Choroid plexus epithelial cell (primary cell): ENCODE data around the gene KRTAP10-12.
A peak's percentile ranks its signal among the peaks of the same experiment; 100 is the strongest.

ENCODE experiments used
- DNase-seq: peaks from one replicate; pipeline ENCODE4 v3.0.0-alpha.2; 2010; ENCODE audit warnings: low read depth
- H3K4me3 ChIP-seq: 2 replicates; pipeline ENCODE4 v1.5.1; 2011; ENCODE audit warnings: low read depth, mild to moderate bottlenecking, control low read depth, low read length, moderate library complexity
- TF ChIP-seq, protein P1 (sequence below): conservative IDR thresholded peaks from 2 replicates; pipeline ENCODE4 v1.5.1; 2011; ENCODE audit warnings: low read depth, mild to moderate bottlenecking, control low read depth, inconsistent platforms, low read length, moderate library complexity

KRTAP10-12 gene

DNA sequence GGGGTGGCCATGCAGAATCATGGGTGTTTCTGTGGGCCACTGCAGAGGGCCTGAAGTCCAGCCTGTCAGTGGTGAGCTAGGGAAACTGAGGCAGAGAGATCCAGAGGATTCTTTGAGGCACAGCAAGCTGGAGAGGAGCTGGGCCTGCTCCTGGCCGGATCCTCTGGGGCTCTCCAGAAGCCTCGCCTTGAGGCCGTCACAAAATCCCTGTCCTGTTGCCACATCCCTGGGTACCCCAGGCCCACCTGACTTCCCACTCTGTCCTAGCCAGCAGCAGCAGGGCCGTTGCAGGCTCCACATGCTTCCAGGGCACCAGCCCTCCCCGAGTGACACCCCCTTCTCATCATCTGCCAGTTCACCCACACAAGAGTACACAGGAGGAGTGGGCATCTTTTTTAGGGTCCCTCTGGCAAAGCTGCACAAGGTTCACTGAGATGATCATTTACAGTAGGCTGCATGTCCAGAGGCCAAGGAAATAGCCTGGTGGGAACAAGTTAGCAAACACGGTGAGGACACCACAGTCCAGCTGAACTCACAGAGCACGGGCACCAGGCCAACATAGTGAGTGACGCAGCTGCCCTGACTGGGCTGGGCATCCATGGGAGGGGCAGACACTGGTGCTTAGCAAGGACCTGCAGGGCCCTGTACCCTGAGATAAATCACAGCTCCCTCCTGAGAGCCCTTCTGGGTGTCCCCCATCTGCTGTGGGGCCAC is 39.5 kb downstream of the KRTAP10-12 start:
- TF ChIP-seq, protein P1, sequence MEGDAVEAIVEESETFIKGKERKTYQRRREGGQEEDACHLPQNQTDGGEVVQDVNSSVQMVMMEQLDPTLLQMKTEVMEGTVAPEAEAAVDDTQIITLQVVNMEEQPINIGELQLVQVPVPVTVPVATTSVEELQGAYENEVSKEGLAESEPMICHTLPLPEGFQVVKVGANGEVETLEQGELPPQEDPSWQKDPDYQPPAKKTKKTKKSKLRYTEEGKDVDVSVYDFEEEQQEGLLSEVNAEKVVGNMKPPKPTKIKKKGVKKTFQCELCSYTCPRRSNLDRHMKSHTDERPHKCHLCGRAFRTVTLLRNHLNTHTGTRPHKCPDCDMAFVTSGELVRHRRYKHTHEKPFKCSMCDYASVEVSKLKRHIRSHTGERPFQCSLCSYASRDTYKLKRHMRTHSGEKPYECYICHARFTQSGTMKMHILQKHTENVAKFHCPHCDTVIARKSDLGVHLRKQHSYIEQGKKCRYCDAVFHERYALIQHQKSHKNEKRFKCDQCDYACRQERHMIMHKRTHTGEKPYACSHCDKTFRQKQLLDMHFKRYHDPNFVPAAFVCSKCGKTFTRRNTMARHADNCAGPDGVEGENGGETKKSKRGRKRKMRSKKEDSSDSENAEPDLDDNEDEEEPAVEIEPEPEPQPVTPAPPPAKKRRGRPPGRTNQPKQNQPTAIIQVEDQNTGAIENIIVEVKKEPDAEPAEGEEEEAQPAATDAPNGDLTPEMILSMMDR = no peak
- no peak for DNase-seq
- no peak overlapping the region for H3K4me3 ChIP-seq

DNA sequence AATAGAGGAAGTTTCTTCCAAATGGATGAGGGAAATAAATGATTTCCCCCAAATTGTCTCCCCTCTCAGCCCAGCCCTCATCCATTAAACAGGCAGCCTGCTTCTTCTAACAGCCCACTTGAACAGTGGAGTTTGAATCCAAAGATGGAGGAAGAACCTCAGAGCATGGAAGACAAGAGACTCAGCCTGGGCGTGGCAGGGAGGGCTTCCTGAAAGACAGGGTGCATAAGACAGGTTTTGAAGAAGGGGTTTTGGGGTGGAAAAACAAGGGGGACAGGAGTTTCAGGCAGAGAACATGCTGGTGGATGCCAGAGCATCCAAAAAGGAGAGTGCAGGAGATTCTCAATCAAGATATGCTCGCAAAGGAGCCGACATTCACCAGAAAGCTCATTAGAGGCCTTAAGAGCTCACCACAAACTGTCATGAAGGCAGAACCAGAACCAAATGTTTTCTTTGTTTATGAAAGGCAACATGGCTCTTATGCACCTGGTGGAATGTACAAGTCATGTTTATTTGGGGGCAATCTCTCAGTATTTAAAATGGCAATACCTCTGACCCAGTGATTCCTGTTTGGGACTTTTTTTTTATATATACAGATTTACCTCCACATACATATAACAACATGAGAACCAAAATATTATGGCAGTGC is 40.9 kb downstream of the KRTAP10-12 start:
- DNase-seq = peak; percentile 36
- no peak overlapping the region for H3K4me3 ChIP-seq
- TF ChIP-seq, protein P1 = no peak

DNA sequence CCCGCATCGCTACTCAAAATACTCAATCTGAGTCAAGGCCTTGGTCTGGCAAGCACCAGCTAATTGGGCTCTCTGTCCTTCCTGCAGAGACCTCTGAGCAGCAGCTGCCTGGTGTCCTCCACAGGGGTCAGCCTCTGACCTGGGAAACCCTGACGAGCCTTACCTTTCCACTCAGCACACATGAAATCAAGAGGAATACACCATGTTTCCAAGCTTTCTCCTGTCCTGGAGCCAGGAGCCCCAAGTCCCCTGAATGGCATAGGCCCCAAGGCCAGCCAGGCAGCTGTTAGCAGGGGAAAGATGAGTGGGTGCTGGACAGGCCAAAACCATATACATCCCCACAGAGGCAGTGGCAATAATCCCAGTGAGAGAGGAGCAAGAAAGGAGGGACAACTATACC is 41.6 kb downstream of the KRTAP10-12 start:
- TF ChIP-seq, protein P1 = no peak
- H3K4me3 ChIP-seq = no peak overlapping the region
- DNase-seq = no peak

DNA sequence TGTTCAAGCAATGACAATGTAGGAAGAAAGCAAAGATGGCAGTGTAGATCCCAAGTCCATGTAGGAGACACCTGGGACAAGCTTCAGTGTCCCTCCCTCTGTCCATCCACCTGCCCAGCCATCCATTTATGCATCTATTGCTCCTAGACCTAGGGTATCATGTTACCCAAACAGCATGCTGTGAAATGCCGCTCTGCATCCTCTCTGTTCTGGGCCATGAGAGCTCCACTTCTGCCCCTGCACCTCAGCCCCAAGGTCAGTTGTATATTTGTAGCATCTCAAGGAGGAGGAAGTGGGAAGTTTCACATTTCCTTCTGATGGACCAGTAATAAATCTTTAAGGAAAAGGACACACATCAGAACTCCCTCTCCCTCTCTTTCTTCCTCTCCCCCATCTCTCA is 42.3 kb downstream of the KRTAP10-12 start:
- DNase-seq = no peak
- TF ChIP-seq, protein P1 = no peak
- no peak overlapping the region for H3K4me3 ChIP-seq

DNA sequence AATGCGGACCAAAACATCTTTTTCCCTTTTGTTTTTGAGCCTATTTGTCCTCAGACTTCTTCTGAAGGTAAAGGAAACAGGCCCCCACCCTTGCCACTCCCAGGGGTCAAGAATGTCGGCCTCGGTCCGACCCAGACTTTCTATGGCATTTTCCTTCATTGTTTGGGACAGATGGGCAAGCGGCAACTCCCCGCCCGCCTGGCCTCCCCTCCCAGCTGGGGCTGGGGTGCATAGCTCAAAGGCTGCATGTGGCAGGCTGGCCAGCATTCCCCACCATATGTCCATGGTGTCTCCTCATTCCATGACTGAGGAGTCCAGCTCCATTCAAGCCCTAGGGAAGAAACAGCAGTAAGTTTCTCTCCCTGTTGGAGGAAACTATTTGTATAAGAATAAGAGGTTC is 43.8 kb downstream of the KRTAP10-12 start:
- DNase-seq = no peak
- TF ChIP-seq, protein P1 = no peak
- no peak overlapping the region for H3K4me3 ChIP-seq

DNA sequence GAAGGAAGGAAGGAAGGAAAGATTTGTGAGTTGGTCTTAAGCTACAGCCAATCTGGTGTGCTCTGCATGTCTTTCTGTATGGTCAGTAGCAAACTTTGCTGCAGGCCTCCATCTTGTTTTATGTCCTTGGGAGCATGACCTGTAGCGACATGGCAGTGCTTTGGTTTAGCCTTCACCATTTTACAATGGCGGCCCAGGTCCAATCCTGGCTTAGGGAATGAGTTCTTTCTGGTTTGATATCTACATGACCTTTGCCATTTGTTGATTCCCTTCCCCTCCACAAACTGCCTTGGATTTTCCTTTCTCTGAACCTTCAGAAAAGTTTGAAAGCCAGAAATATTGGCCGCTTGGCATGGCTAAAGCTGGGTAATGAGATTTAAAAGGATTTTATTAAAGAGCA is 44.9 kb downstream of the KRTAP10-12 start:
- no peak for DNase-seq
- TF ChIP-seq, protein P1 = no peak

More for the DNA sequence above, 44.9 kb downstream of the KRTAP10-12 start:
- H3K4me3 ChIP-seq = no peak overlapping the region
